HS-27A (cell line): ENCODE data around the gene EPHX1.

Experiments
- DNase-seq: peaks from one replicate; pipeline ENCODE4 v3.0.0-alpha.2; 2012; ENCODE audit warnings: low read depth, missing footprints

The EPHX1 gene

DNA sequence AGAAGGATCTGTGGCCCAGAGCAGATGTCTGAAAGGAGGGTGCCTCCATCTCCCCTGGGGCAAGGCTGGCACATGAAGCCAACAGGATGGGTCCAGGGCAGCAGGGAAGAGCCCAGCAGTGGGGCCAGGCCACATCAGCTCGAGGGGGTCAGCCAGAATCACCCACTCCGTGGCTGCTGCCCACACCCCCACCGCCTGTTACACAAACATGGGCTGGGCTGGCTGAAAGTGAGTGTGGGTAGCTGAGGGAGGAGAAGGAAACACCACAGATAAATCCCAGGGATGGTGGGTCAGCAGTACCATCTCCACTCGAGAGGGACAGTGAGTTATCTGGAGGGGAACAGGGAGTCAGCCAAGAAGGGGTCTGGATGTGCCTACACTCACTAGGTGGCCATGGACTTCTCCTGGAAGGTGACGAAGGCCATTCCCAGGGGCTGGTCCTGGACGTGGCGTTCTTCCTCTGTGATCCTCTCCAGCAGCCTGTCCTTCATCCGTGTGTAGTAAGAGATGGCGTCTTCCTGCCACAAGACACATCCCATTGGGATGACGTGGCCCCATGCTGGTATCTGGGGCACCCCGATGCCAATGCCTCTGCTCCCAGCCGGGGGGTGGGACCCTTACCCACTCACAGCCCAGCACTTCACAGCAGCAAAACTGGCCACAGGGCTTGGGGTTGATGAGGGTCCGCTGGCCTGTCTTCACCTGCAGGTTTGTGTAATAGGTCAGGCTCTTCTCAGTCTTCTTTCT is 52.1 kb downstream of the EPHX1 start:
- no peak for DNase-seq

DNA sequence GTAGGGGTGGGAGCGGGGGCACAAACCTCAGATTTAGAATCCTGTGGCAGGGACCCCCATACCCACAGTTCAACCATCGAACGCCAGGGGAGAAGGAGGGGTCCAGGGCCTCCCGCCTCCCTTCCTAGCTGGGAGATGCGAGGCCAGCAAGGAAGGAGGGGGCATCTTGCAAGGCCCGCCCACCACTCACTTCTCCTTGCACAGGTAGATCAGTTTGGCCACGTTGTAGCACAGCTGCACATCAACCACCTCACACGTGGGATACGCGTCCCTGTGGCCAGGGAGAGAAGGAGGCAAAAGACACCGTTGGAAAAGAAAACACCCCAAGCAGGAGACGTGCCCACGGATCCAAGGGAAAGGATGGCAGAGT is 52.6 kb downstream of the EPHX1 start:
- no peak for DNase-seq

DNA sequence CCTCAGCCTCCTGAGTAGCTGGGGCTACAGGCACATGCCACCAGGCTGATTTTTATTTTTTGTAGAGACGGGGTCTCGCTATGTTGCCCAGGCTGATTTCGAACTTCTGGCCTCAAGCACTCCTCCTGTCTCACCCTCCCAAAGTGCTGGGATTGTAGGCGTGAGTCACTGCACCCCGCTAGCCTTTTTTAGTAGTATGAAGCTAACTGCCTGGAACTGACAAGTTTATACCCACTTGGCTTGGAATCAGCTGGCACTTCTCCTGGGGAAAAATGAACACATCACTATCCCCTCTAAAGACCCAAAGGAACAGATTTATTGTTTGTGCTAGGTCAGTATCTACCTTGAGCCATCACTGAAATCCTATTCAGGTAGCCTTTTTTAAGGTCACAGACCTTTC is 53.2 kb downstream of the EPHX1 start:
- no peak for DNase-seq

DNA sequence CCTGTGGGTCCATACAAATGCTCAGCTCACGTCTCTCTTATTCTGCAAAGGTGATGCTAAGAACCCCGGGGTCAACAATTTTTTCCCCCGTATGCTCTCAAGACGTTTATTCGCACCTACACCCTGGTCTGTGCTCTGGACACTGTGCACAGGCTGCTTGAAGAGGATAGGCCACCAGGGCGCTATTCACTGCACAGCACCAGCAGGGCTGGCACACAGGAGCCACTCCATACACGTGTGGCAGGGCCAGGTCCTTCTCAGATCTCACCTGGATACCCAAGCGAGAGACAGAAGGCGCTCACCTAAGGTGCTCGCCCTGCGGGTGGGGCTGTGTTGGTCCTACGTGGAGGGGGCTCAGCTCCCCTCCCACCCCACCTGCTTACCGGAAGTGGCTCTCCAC is 55.6 kb downstream of the EPHX1 start:
- no peak for DNase-seq

DNA sequence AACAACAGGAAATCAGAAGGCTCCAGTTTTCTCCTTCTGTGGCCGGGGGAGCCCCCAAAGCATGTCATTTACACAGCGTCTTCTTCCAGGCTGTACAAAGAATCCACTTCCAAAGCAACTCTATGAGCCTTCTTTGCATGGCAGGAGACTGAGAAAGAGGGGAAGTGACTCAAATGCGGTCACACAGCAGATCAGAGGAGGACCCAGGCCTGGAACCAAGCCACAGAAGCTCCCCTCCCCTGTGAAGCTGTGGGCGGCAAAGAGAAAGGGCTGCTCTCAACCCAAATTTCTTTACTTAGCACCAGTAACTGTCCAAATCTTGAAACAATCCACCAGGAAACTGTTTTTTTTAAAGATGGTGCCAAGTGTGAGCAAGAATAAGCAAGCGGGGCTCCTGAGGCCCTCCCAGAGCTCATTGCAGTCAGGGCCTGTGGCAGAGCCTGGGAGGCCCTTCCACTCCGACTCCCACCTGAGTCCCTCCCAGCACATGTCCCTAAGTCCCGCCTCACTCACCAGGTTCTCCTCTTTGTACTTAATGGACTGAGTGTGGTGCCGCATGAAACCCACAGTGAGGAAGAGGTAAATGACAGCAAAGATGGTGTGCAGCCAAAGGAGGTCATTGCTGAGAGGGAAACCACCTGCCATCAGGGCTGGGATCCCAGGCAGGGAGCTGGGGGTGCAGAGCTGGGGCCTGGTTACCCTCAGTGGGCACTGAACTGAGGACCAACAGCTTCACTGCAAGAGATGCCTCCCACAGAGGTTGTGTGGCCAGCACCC is 56.3 kb downstream of the EPHX1 start:
- no peak for DNase-seq

DNA sequence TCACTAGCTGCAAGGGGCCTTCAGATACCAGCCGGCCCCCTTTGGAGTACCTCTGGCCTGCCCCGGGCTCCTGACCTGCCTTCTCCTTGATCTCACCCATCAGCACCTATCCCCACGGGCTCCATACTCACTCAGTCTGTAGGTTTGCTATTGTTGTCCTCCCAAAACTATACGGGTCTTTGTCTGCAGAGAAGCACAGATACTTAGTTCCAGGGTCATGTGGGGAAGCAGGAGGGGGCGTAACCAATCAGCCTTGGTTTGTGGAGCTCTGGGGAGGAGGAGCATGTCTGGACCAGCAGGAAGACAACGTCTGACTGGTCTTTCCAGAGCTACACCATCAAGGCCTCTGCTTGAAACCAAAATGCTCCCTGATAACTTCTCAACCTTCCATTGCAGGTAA is 57.1 kb downstream of the EPHX1 start:
- no peak for DNase-seq

DNA sequence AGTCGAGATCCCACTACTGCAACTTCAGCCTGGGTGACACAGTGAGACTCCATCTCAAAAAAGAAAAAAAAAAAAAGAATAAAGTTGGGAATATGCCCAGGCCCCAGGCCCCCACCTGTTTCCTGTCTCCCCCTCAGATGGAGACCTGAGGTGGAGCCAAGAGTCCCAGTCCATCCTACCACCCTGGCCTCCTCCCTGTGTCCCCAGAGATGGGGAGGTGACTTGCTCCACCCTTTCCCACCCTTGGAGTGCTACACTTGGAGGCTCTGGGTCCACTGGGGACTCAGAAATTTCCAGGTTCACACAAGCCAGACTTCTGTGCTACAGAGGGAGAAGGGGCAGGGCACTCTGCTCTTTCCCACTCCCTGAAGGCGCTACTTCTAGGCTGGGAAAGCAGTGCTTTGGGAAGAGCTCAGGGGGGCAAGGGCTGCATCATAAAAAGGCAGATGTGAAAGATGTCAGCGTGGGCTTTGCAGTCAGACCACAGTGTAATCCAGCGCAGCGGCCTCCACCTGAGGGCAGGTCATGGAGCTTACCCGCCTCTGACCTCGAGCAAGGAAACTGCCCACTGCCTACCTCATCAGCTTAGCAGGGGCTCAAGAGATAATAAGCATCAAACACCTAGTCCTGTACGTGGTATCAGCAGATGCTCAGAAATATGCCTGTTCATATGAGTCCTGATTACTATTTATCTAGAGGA is 58.9 kb downstream of the EPHX1 start:
- DNase-seq: no peak

DNA sequence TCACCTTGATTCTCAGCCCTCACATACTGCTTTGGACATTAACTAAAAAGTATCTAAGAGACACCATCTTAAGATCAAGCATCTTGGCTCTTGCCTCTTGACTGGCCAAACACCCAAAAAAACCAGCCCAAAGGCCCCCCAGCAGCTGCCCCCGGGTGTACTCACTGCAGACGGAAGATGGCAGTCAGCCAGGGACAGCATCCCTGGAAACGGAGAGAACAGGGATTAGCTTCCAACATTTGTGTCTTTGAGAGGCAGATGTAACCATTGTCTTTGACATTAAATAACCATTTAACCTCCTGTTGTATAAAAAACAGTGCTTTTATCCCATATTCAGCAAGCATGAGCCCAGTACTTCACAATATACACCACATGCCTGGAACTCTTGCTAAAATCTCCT is 61.0 kb downstream of the EPHX1 start:
- DNase-seq: no peak

DNA sequence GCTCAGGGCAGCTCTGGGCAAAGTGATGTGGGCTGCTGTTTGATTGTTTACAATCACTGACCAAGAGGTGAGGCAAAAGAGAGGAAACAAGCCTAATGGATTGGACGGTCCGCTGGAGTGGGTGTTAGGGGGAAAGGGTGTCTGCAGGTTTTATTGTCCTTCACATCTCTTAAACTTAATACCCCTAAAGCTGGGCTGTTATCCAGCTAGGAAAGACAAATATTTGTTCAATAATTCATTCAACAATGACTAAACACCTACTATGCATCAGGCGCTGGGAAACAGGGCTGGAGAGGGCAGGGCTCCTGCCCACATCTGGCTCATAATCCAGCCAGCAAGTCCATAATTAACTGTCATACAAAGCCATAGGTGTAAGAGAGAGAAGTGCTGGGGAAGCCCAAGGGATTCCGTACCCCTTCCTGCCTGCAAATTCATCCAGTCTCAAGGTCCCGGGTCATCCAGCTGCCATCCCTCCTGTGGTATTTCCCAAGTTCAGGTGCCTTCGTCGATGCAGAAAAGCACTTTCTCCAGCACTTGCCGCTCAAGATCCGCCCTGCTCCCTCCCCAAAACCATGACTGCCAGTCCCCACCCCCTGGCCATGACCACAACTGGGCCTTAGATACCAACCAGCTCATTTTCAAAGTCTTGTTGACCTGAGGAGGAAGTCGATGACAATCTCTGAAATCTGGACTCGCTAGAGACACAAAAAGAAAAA is 61.6 kb downstream of the EPHX1 start:
- no peak for DNase-seq

DNA sequence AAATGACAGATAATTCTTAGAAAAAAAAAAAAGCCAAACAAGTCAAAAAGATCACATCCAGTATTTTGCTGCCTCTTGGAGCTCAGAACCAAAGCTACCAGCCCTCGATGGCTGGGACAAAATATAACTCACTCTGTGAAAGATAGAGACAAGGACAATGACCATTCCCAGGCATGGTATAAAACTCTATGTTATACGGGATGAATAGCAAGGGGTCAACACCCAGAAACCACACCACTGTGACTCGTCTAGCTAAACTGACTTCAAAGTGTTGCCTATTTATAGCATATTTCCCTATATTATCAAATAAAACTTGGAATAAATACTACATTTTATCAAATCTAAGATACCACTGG is 62.1 kb downstream of the EPHX1 start:
- no peak for DNase-seq

DNA sequence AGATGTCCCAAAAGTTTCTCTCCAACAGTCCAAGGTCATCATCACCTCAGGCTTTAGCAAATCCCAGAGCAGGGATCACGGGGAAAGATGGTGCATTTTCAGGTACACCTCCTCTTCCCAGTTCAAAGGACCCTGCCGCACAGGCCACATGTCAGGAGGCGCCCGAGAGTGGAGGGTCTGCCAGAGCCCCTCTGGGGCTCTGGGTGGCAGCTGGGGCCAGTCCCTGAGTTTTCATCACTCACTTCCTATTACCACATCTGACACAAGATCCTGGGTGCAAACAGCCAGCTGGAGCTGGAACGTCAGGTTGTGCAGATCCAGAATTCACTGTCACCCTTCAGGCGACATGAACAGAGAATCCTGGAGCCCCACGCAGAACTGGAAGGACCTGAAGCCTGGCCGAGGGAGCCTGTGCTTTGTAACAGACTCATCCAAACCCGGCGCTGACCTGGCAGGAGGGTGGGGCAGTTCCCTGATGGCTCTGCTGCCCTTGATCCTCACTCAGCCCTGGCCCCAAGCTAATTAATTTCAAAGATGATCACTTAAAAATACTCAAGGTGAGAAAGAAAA is 63.4 kb downstream of the EPHX1 start:
- DNase-seq: no peak

DNA sequence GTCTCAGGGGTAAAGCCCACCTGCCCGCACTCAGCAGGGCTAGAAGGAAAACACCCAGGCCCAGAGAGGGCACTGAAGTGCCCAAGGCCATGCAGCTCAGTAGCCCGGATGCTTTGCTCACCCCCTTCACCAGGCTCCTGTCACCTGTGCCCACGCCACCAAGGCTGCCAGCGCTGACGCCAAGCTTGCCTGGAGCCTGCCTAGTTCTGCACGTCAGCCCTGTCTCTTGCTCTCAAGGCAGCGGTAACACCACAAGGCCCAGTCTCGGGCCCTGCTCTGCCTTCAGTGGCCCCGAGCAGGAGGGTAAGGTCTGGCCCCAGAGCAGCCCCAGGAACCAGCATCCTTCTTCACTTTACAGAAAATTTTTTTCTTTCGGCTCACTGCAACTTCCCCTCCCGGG is 64.5 kb downstream of the EPHX1 start:
- DNase-seq: no peak

DNA sequence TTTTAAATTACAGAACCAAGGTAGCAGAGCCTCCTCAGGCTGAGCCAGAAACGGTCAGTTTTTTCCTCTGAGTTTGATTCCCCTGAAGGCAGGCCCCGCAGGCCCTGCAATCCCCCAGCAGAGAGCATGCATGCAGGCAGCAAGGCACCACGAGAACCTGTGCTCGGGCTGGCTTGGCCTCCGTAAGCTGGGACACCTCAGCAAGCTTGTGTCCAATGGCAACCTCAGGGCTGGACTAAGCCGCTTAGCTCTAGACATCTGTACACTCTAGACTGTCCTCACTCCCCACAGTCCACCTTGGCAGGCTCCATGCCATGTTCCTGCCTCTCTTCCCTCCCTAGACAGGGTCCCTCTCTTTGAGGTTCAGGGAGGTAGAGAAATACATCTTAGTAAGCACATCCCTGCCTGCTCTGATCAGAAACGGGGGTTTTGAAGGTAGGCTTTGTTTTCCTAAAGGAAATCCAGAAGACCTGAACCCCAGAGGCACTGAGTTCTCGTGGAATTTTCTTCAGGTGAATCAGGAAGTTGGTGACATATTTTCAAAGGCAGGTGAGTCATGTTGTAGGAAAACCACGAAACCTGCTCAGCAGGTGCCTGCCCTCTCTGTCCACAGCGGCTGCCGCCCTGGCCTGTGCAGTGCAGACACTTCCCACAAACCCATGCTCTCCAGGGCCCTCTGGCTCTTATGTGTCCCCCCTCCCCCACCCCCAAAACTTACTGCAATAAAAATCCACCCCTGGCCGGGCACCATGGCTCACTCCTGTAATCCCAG is 65.3 kb downstream of the EPHX1 start:
- no peak for DNase-seq

DNA sequence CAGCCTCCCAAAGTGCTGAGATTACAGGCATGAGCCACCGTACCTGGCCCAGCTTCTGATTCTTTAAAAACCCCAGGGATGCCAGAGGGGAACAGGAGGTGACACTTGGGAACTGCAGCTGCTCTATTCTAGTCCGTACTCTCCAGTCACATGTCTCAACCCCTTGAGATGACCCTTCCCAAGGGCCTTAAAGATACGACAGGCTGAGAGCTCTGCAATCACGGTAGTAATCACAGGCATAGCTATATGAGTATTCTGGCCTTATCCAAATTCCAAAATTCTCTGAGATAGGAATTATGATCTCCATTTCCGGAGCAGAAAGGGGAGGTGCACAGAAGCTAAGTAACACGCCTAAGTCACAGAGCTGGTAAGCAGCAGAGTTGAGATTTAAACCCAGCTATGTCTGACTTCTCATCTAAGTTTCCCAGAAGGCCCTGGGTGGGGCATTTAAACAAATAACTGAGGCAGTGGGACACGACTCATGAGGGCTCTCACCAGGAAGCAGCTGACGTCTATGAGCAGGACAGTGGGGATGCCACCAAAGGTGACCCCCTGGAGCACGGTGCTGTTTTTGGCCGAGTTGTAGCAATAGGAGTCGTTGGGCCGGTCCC is 67.1 kb downstream of the EPHX1 start:
- DNase-seq: no peak

DNA sequence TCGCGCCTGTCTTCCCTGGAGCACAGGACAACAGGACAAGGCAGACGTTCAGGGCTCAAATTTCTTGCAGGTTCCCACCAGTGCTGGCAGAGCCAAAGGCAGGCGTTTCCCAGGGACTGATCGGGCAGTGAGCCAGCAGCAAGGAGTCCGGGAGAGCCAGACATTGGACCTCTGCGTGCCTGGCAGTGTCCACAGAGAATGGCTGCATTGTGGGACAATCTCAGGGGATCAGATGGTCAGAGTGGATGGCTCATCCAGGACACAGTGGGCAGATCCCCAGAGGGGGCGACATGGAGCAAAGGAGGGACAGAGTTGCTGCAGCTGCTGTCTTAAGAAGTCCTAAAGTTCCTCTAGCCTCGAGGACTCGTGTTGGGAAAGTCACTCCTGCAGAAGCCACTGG is 67.7 kb downstream of the EPHX1 start:
- no peak for DNase-seq

DNA sequence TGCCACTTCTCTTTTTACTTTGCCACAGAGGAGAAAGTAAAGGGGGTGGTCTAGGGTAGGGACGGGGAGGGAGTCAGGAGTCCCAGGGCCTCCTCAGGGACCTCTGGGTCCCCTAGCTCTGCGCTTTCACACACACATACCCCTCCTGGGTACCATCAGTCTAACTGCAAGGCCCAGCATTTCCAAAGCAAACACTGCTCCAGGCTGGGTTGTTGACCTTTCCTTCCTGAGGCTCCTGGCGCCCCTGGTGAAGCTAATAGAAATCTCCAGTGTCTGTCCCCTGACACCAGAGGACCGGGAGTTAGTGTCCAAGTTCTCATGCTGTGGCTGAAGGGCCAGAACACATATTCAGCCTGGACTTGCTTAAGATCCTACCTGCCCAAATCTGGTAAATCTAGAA is 68.4 kb downstream of the EPHX1 start:
- no peak for DNase-seq

DNA sequence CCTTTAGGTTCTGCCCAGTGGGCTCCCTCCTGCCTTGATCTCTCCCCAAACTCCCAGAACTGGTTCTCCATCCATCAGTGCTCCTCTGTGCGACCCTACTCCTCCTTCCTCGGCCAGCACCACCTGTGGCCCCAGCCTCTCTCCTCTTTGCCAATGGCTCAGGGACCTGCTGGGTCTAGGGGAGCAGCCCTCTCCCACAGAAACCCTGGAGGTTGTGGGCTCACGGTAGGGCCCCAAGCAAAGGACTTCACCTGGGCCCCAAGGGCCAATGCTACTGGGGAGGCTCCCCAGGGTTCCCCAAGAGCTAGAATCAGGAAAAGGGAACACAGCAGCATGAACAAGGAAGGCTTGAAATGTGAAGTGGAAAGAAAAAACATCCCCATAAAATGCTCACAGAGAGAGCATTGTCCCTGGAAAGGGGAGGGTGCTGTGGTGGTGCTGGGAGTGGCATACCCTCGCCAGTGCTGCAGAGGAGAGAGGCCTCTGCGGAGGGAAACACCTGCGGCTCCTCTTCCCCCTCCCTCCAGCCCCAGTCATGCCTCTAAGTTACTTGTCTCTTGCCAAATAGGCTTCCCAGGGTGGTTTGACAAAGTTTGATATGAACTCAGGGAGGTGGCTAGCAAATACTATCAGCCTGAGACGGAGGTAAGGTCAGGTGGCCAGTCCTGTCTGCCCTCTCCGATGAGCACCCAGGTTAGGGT is 69.7 kb downstream of the EPHX1 start:
- DNase-seq: no peak

DNA sequence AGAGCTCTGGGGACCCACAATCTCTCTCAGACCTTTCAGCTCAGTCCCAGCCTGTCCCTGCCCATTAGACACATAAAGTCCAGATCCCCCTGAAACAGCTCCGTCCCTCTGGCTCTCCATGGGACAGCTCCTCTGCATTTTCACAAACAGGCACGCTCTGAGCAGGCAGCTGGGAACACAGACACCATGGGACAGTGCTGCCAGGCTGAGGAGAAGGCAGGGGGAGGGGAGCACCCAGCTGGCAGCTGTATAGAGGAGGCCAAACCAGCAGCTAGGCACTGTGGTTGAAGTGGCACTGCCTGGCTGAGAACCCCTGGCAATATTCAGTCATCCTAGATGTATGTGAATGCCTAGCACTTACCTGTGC is 70.3 kb downstream of the EPHX1 start:
- no peak for DNase-seq

DNA sequence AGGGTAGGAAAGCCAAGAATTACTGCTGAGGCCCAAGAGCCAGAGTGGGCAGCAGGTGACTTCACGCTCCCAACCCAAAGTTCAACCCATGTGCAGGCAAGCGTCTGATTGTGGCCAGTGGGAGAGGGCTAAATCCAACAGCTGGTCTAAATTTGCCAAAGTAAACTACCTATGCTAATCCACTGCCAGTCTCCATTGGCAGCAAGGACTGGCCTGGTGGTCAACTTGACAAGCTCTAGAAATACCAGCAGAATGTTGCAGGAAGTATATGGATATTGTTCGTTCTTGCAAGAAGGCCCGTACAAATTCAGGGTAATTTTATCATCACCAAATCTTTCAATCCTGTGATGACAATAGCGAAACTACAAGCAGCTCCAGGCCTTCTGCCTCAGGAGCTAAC is 70.7 kb downstream of the EPHX1 start:
- no peak for DNase-seq
